AG10803 (cell line): Measurements from ENCODE around the gene IDH2.

Source experiments
- DNase-seq: peaks from one replicate; pipeline ENCODE4 v3.0.0; 2010; ENCODE audit warnings: low read depth
- H3K4me3 ChIP-seq: 2 replicates; pipeline ENCODE4 v1.5.1; 2011; ENCODE audit warnings: mild to moderate bottlenecking, low read length, control low read depth
- TF ChIP-seq, protein P1 (sequence below): conservative IDR thresholded peaks from 2 replicates; pipeline ENCODE4 v1.5.1; 2011; ENCODE audit warnings: mild to moderate bottlenecking, low read length, control low read depth, inconsistent platforms

IDH2 gene

GRCh38 chr15:90126596-90127435 lies 24.5 kb upstream of the IDH2 start:
- no peak overlapping the region for H3K4me3 ChIP-seq
- no peak for DNase-seq
- TF ChIP-seq, protein P1, sequence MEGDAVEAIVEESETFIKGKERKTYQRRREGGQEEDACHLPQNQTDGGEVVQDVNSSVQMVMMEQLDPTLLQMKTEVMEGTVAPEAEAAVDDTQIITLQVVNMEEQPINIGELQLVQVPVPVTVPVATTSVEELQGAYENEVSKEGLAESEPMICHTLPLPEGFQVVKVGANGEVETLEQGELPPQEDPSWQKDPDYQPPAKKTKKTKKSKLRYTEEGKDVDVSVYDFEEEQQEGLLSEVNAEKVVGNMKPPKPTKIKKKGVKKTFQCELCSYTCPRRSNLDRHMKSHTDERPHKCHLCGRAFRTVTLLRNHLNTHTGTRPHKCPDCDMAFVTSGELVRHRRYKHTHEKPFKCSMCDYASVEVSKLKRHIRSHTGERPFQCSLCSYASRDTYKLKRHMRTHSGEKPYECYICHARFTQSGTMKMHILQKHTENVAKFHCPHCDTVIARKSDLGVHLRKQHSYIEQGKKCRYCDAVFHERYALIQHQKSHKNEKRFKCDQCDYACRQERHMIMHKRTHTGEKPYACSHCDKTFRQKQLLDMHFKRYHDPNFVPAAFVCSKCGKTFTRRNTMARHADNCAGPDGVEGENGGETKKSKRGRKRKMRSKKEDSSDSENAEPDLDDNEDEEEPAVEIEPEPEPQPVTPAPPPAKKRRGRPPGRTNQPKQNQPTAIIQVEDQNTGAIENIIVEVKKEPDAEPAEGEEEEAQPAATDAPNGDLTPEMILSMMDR: no peak

DNA sequence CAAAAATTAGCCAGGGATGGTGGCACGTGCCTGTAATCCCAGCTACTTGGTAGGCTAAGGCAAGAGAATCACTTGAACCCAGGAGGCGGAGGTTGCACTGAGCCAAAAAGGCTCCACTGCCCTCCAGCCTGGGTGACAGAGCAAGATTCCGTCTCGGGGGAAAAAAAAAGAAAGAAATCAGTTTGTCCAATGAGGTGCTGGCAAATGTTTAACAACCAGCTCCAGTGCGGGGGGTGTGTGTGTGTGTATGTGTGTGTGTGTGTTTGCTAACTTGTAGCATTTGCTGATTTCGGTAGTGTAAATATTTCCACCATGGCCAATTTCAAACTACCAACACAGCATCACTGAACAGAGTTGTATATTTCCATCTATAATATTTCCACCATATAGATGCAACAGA lies 23.8 kb upstream of the IDH2 start:
- DNase-seq: no peak
- TF ChIP-seq, protein P1: no peak
- H3K4me3 ChIP-seq: no peak overlapping the region

DNA sequence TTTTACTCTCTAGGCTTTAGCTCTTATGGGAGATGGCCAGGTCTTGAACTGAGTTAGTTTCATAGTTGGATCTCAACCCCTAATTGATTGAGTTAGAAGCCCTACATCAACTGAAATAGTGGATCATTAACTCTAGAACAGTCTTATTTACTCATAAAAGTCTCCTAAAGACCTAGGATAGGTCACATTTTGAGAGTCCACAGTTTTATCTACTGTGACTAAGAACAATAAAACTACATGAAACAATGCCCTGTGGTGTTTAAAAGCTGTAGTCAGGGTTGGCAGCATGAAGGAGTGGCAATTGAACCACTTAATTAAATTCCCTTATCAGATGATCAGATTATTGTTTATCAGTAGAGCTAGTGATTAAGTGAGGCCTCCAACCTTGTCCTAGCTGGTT lies 22.2 kb upstream of the IDH2 start:
- TF ChIP-seq, protein P1: no peak
- DNase-seq: no peak
- H3K4me3 ChIP-seq: no peak overlapping the region

GRCh38 chr15:90121086-90121485 lies 18.8 kb upstream of the IDH2 start:
- TF ChIP-seq, protein P1: no peak
- no peak for DNase-seq
- no peak overlapping the region for H3K4me3 ChIP-seq

DNA sequence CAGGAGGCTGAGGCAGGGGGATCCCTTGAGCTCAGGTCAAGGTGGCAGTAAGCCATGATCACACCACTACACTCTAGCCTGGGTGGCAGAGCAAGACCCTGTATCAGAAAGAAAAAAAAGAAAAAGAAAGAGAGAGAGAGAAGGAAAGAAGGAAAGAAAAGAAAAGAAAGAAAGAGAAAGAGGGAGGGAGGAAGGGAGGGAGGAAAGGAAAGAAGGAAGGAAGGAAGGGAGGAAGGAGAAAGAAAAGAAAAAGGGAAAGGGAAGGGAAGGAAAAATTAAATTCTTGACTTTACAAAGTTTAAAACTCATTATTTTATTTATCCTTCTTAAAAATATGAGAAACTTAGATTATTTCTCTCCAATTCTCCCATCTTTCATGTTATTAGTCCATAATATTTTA lies 17.1 kb upstream of the IDH2 start:
- TF ChIP-seq, protein P1: no peak
- H3K4me3 ChIP-seq: no peak overlapping the region
- DNase-seq: no peak

GRCh38 chr15:90115783-90116182 lies 13.5 kb upstream of the IDH2 start:
- no peak overlapping the region for H3K4me3 ChIP-seq
- no peak for DNase-seq
- TF ChIP-seq, protein P1: no peak

GRCh38 chr15:90114451-90114901 lies 12.2 kb upstream of the IDH2 start:
- no peak for DNase-seq
- H3K4me3 ChIP-seq: no peak overlapping the region
- TF ChIP-seq, protein P1: no peak
